Activated T-cell treated with anti-CD3 and anti-CD28 coated beads, Interleukin-2, amount 50 U/mL, for 4 hours (primary cell): ENCODE results near the gene PAXIP1. TPM values are rescaled to one million over a fixed set of nuclear protein-coding genes. Genes with fewer than 3 reads are reported as not detected.
A peak's percentile ranks its signal among the peaks of the same experiment; 100 is the strongest.
"Not testable (repeated sequence)": the region's sequence is repeated elsewhere in the genome, so short reads cannot be mapped to it uniquely, and the experiment has no call there.

Experiments used
- ATAC-seq, 2 donors: fragments of 200-7000 bp; cut with Tn5 transposase; one replicate each; pipeline ENCODE4 v1.10.0; 2021
- DNase-seq: peaks from one replicate; pipeline ENCODE4 v3.0.0-alpha.2; 2020
- H3K27me3 Mint-ChIP-seq: one replicate; pipeline ENCODE4 v1.8.0; 2021; ENCODE audit warnings: low read depth, mixed read lengths
- H3K36me3 Mint-ChIP-seq: one replicate; pipeline ENCODE4 v1.8.0; 2022; ENCODE audit warnings: mixed read lengths; ENCODE audit not compliant: insufficient read depth
- H3K4me1 Mint-ChIP-seq: one replicate; pipeline ENCODE4 v1.8.0; 2021; ENCODE audit warnings: low read depth, mixed read lengths
- H3K4me3 Mint-ChIP-seq: one replicate; pipeline ENCODE4 v1.8.0; 2021; ENCODE audit warnings: mild to moderate bottlenecking, moderate library complexity, mixed read lengths
- H3K9me3 Mint-ChIP-seq: one replicate; pipeline ENCODE4 v1.8.0; 2021; ENCODE audit warnings: mixed read lengths
- total RNA-seq, 3 donors: library from RNA; stranded (reverse); gene quantifications; one replicate each; pipeline ENCODE4 v1.2.1, GENCODE V29; 2021

PAXIP1 gene
- total RNA-seq, 3 donors from 2014 or later, result 25.5 to 26.5 (median 26.2) TPM

GRCh38 chr7:154942691-154943090 lies 60.2 kb downstream of the PAXIP1 start:
- H3K9me3 Mint-ChIP-seq, result no peaks in the 10 kb centered on the region
- DNase-seq (no peak), ATAC-seq (no peak)
- no peak overlapping the region for H3K4me3 Mint-ChIP-seq
- H3K27me3 Mint-ChIP-seq, result no peaks in the 10 kb centered on the region
- H3K36me3 Mint-ChIP-seq, result peaks cover 20% of the 10 kb centered on the region
- H3K4me1 Mint-ChIP-seq, result peaks cover 6% of the 10 kb centered on the region

GRCh38 chr7:154937837-154938236 lies 65.1 kb downstream of the PAXIP1 start:
- ATAC-seq (no peak), DNase-seq (no peak)
- Mint-ChIP-seq H3K4me3 (no peak overlapping the region), H3K4me1 (peaks cover 7% of the 10 kb centered on the region), H3K27me3 (no peaks in the 10 kb centered on the region), H3K9me3 (peaks cover 17% of the 10 kb centered on the region), H3K36me3 (peaks cover 34% of the 10 kb centered on the region)

GRCh38 chr7:154934353-154934952 lies 68.5 kb downstream of the PAXIP1 start:
- not testable (repeated sequence) for H3K4me3 Mint-ChIP-seq, ATAC-seq, H3K27me3 Mint-ChIP-seq, DNase-seq
- peaks cover 17% of the 10 kb centered on the region for H3K9me3 Mint-ChIP-seq
- peaks cover 28% of the 10 kb centered on the region for H3K36me3 Mint-ChIP-seq
- peaks cover 29% of the 10 kb centered on the region for H3K4me1 Mint-ChIP-seq

DNA sequence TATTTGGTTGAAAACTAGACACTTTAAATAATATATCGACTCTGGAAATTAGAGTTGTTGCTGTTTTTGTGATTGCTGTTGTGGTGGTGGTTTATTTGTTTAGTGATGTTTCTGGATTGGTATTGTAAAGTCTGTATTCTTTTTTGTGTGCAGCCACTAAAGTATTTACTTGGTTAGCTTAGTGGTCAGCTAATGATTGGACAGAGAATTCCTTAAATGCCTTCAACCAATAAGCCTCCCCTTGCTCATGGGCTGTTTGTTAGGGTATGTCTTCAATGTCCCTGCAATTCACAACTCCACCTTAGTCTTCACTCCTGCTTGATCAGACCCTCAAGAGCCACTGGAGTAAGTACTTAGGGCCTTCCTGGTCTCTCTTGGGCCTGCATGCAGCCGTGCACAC lies 71.0 kb downstream of the PAXIP1 start:
- no peaks in the 10 kb centered on the region for H3K27me3 Mint-ChIP-seq
- no peak overlapping the region for H3K4me3 Mint-ChIP-seq
- ATAC-seq (no peak), DNase-seq (no peak)
- peaks cover 25% of the 10 kb centered on the region for H3K36me3 Mint-ChIP-seq
- peaks cover 37% of the 10 kb centered on the region for H3K4me1 Mint-ChIP-seq
- peaks cover 17% of the 10 kb centered on the region for H3K9me3 Mint-ChIP-seq

GRCh38 chr7:154929006-154929726 lies 73.8 kb downstream of the PAXIP1 start:
- H3K27me3 Mint-ChIP-seq, result no peaks in the 10 kb centered on the region
- H3K36me3 Mint-ChIP-seq, result peaks cover 10% of the 10 kb centered on the region
- peaks cover 37% of the 10 kb centered on the region for H3K4me1 Mint-ChIP-seq
- DNase-seq (no peak), ATAC-seq (no peak)
- peaks cover 7% of the 10 kb centered on the region for H3K9me3 Mint-ChIP-seq
- H3K4me3 Mint-ChIP-seq, result peak overlapping the region; percentile 96

DNA sequence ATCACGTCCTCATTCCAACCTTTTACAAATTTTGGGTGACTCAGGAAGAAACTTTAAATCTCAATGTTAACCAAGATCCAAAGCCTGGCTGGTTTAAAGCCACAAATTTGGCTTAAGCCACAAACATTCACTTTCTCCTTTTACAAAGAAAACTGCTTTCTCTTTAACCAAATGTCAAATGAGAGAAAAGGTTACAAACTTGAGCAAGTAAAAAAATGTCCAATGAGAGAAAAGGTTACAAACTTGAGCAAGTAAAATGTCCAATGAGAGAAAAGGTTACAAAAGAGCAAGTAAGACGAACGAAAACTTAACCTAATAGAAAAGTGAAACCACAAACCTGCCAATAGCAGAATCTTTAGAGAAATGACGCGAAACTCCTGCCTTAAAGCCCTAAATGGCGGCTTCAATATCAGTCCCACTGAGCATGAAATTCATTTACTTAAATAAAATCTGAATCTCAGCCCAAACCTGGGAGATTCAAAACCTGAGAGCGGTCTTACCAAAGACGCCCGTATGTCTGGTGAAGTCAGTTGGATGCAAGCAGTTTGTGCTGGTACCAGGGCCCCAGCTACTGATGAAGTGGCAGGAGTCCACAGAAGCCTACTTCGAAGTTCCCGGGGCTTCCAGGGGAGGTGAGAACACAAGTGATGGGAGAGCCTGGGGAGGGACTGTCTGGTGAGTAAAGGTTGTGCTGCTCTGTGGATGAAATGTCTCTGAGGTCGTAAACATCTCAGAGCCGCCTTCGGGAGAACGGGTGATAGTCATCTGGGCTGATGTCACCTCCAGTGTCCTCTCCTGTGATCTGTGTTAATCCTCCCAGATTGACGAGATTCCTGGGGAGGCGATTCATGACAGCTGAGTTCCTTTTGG lies 74.6 kb downstream of the PAXIP1 start:
- ATAC-seq (peak; percentile 85 to 86), DNase-seq (no peak)
- H3K27me3 Mint-ChIP-seq, result no peaks in the 10 kb centered on the region
- H3K9me3 Mint-ChIP-seq, result peaks cover 2% of the 10 kb centered on the region
- H3K36me3 Mint-ChIP-seq, result peaks cover 5% of the 10 kb centered on the region
- H3K4me3 Mint-ChIP-seq, result peak overlapping the region; percentile 96
- H3K4me1 Mint-ChIP-seq, result peaks cover 37% of the 10 kb centered on the region

DNA sequence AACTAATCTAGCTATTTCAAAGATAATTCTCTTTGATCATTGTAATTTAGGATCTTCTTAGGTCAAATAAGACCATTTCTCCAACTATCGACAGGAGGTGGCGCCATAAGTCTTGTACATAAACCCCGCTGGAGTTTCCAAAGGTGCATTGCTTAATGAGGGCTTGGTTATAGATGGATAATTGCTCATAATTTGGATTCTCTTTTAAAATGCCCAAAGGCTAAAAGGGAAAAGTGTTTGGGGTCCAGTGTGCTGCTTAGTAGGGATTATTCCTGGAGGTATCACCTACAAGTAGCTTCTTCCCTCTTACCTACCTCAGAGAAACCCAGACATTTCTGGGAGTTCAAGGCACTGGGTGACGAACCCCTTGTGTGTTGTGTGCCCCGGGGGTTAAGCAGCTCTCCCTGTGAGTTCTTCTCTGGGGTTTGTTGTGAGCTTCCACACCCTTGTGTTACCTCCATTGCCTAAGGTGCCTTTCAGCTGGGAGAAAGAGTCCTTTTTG lies 75.2 kb downstream of the PAXIP1 start:
- Mint-ChIP-seq H3K4me1 (peaks cover 37% of the 10 kb centered on the region), H3K4me3 (peak overlapping the region; percentile 96), H3K27me3 (no peaks in the 10 kb centered on the region), H3K9me3 (no peaks in the 10 kb centered on the region), H3K36me3 (no peaks in the 10 kb centered on the region)
- ATAC-seq (peak; percentile 54 to 58), DNase-seq (peak; percentile 70)

- DNase-seq, H3K27me3 Mint-ChIP-seq, H3K9me3 Mint-ChIP-seq, ATAC-seq, H3K36me3 Mint-ChIP-seq, H3K4me1 Mint-ChIP-seq, H3K4me3 Mint-ChIP-seq: not testable (repeated sequence)
Observed at GRCh38 chr7:154922472-154922871, 80.5 kb downstream of the PAXIP1 start.

- peaks cover 18% of the 10 kb centered on the region for H3K27me3 Mint-ChIP-seq
- no peaks in the 10 kb centered on the region for H3K4me1 Mint-ChIP-seq
- no peak overlapping the region for H3K4me3 Mint-ChIP-seq
- H3K9me3 Mint-ChIP-seq, result no peaks in the 10 kb centered on the region
- DNase-seq (no peak), ATAC-seq (no peak)
- no peaks in the 10 kb centered on the region for H3K36me3 Mint-ChIP-seq
Observed at GRCh38 chr7:154919344-154920225, 83.3 kb downstream of the PAXIP1 start.

DNA sequence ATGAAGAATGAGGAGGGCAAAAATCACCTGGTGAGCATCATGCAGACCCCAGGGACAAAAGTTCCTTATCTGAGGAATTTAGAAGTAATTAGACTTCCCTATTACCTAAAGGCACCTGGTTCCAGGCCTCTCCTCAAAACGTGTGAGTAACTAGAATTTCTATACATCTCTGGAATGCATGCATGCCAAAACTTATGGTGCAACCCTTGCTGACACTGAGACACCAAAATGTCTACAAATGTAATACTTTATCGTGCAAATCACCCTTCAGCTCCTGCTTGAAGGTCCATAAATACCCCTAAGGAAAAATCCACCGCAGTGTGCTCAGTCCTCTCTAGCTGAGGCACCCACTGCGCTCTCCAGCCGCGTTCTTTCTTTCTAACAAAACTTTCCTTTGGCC lies 84.2 kb downstream of the PAXIP1 start:
- Mint-ChIP-seq H3K36me3 (no peaks in the 10 kb centered on the region), H3K27me3 (peaks cover 25% of the 10 kb centered on the region), H3K4me3 (no peak overlapping the region), H3K4me1 (peaks cover 3% of the 10 kb centered on the region), H3K9me3 (no peaks in the 10 kb centered on the region)
- no peak for DNase-seq
- no peak for ATAC-seq

- Mint-ChIP-seq H3K36me3 (no peaks in the 10 kb centered on the region), H3K4me3 (no peak overlapping the region), H3K27me3 (peaks cover 26% of the 10 kb centered on the region), H3K4me1 (peaks cover 3% of the 10 kb centered on the region), H3K9me3 (no peaks in the 10 kb centered on the region)
- no peak for DNase-seq
- ATAC-seq, result no peak
Observed at GRCh38 chr7:154918266-154918665, 84.7 kb downstream of the PAXIP1 start.

GRCh38 chr7:154917808-154918160 lies 85.1 kb downstream of the PAXIP1 start:
- no peak for ATAC-seq
- DNase-seq, result no peak
- Mint-ChIP-seq H3K9me3 (no peaks in the 10 kb centered on the region), H3K27me3 (peaks cover 26% of the 10 kb centered on the region), H3K4me1 (peaks cover 3% of the 10 kb centered on the region), H3K36me3 (no peaks in the 10 kb centered on the region), H3K4me3 (no peak overlapping the region)

DNA sequence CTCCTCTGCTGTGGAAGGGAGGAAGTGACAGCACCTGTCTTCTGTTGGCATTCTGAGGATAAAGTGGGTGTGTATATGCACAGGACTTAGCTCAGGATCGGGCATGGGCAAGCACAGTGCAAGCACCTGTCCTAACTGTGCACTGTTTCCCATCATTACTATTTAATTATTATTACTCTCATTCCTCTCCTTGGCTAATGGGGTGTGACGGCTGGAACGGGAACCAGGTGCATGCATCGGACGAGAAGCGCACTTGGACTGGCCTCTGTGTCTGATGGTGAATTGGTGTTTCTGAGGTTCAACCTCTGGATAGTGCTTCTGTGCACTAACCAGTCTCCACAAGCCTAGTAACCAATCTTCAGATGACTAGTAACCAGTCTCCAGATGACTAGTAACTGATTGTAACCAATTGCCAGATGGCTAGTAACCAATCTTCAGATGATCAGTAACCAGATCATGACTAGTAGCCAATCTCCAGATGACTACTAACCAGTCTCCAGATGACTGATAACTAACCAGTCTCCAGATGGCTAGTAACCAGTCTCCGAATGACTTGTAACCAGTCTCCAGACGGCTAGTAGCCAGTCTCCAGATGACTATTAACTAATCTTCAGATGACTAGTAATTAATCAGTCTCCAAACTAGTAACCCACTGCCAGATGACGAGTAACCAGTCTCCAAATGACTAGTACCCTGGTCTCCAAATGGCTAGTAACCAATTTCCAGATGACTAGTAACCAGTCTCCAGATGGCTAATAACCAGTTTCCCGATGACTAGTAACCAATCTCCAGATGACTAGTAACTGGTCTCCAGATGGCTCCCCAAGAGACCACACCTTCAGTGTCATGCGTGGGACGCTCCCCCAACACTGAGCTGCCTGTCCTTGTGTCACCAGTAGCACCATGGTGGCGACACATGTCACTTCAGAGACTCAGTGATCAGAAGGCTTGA lies 85.8 kb downstream of the PAXIP1 start:
- H3K9me3 Mint-ChIP-seq, result no peaks in the 10 kb centered on the region
- H3K27me3 Mint-ChIP-seq, result peaks cover 24% of the 10 kb centered on the region
- DNase-seq (no peak), ATAC-seq (no peak)
- no peaks in the 10 kb centered on the region for H3K36me3 Mint-ChIP-seq
- H3K4me1 Mint-ChIP-seq, result peaks cover 3% of the 10 kb centered on the region
- no peak overlapping the region for H3K4me3 Mint-ChIP-seq
